GM06990 (cell line): Measurements from ENCODE around the gene MOSMO.

Experiments used
- DNase-seq: peaks from one replicate; pipeline ENCODE4 v3.0.0-alpha.2; 2011; ENCODE audit not compliant: insufficient read length; ENCODE audit errors: extremely low read depth
- H3K27me3 ChIP-seq: replicated peaks from 2 replicates; pipeline ENCODE4 v1.6.0; 2011; ENCODE audit warnings: low read length; ENCODE audit not compliant: control insufficient read depth, insufficient read depth
- H3K36me3 ChIP-seq: 2 replicates; pipeline ENCODE4 v1.5.1; 2011; ENCODE audit warnings: low read length; ENCODE audit not compliant: control insufficient read depth, insufficient read depth
- H3K4me3 ChIP-seq: replicated peaks from 2 replicates; pipeline ENCODE4 v1.5.1; 2011; ENCODE audit warnings: low read depth, mild to moderate bottlenecking, control low read depth, low read length
- TF ChIP-seq, protein P1 (sequence below): IDR thresholded peaks from 2 replicates; pipeline ENCODE4 v1.5.1; 2011; ENCODE audit warnings: low read length, control low read depth, mild to moderate bottlenecking, inconsistent platforms; ENCODE audit not compliant: insufficient read depth, poor library complexity, severe bottlenecking

MOSMO gene

DNA sequence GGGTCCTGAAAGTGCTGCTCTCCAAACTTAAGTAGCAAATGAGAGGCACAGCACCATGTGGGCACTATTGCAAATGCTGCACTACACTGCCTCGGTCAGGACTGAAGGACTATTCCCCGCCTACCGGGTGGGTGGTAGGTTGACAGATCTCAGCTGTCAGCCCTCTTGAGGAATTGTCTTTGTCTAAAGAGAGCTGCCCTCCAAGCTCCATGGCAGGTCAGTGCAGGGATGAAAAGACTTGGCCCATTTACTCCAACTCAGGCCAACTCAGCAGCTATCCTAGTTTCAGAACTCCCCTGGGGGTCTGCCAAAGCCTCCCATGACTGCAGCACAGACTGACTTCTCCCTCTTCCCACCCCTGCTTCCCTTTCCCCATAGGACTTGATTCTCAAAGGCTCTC lies 3.6 kb upstream of the MOSMO start:
- Histone ChIP-seq H3K4me3 (no peak overlapping the region), H3K36me3 (no peaks in the 10 kb centered on the region), H3K27me3 (no peaks in the 10 kb centered on the region)
- DNase-seq = no peak
- TF ChIP-seq, protein P1, sequence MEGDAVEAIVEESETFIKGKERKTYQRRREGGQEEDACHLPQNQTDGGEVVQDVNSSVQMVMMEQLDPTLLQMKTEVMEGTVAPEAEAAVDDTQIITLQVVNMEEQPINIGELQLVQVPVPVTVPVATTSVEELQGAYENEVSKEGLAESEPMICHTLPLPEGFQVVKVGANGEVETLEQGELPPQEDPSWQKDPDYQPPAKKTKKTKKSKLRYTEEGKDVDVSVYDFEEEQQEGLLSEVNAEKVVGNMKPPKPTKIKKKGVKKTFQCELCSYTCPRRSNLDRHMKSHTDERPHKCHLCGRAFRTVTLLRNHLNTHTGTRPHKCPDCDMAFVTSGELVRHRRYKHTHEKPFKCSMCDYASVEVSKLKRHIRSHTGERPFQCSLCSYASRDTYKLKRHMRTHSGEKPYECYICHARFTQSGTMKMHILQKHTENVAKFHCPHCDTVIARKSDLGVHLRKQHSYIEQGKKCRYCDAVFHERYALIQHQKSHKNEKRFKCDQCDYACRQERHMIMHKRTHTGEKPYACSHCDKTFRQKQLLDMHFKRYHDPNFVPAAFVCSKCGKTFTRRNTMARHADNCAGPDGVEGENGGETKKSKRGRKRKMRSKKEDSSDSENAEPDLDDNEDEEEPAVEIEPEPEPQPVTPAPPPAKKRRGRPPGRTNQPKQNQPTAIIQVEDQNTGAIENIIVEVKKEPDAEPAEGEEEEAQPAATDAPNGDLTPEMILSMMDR = no peak

DNA sequence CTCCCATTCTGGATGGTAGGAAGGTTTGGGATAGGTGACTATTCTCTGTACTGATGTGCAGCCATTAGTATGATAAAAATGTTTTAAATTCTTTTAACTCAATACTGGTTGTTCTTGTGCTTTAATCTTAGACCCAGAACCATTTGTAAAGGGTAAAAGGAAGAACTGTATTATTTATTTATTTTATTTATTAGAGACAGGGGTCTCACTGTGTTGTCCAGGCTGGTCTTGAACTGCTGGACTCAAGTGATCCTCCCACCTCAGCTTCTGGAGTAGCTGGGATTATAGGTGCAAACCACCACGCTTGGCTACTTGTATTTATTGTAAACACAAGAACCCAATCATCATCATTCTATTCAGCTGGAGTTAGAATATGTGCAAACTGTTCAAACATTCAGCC lies 2.2 kb upstream of the MOSMO start:
- Histone ChIP-seq H3K27me3 (no peaks in the 10 kb centered on the region), H3K36me3 (no peaks in the 10 kb centered on the region), H3K4me3 (no peak overlapping the region)
- TF ChIP-seq, protein P1 = no peak
- DNase-seq = no peak

GRCh38 chr16:22006636-22007035 lies 1.3 kb upstream of the MOSMO start:
- TF ChIP-seq, protein P1 = no peak
- Histone ChIP-seq H3K27me3 (no peaks in the 10 kb centered on the region), H3K36me3 (no peaks in the 10 kb centered on the region), H3K4me3 (no peak overlapping the region)
- no peak for DNase-seq

DNA sequence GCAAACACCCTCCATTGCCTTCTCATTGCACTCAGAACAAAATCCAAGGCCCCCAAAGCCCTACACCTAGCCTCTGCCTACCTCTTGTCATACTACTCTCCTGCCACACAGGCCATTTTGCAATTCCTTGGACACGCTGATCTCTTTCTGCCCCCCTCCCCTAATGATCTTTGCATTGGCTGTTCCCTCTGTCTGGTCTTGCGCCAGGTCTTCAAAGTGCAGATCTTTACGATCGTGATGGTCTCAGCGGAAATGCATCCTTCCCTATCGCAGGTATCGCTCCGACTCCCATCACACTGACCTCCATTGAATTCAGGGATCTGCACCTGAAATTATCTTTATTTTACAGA lies 777 bp upstream of the MOSMO start:
- TF ChIP-seq, protein P1 = no peak
- no peak for DNase-seq
- H3K4me3 ChIP-seq = peak overlapping the region; percentile 88
- no peaks in the 10 kb centered on the region for H3K27me3 ChIP-seq
- no peaks in the 10 kb centered on the region for H3K36me3 ChIP-seq

DNA sequence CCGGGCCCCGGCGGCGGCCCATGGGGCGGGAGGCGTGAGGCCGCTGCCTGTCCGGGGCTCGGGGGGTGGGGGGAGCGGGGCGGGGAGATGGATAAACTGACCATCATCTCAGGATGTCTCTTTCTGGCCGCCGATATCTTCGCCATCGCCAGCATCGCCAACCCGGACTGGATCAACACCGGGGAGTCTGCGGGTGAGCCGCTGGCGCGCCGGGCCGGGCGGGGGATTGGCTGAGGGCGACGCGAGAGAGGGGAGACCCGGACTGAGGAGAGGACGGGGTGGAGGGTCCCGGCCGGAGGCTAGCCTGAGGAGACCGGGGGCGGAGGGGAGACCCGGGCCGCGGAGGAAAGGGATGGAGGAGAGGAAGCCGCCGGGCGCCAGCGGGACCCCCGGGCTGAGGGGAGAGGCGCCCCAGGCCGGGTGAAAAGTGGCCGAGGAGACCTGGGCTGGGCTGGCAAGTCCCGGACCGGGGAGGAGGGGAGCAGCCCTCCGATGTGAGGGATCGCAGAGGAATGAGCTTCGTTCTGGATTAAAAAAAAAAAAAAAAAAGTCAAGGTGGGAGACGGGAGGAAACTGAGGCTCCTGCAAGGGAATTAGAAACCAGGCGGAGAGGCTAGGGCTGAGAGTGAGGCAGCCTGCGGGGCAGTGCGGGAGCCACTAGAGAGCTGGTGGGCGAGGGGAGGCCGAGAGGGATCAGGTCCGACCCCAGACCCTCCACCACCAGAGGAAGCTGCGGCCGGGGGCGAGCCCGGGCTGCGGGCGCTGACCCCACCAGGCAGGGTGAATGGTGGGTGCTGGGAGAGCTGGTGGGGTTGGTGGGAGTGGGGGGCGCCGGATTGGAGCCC lies 526 bp downstream of the MOSMO start:
- TF ChIP-seq, protein P1 = no peak
- Histone ChIP-seq H3K27me3 (no peaks in the 10 kb centered on the region), H3K4me3 (peak overlapping the region; percentile 88), H3K36me3 (no peaks in the 10 kb centered on the region)
- DNase-seq = peak; percentile 36

GRCh38 chr16:22010902-22011301 lies 3.0 kb downstream of the MOSMO start:
- TF ChIP-seq, protein P1 = no peak
- no peaks in the 10 kb centered on the region for H3K36me3 ChIP-seq
- H3K4me3 ChIP-seq = no peak overlapping the region
- DNase-seq = no peak
- no peaks in the 10 kb centered on the region for H3K27me3 ChIP-seq
